ENCODE results near the gene ARHGAP27. TPM values are rescaled to one million over a fixed set of nuclear protein-coding genes. Genes with fewer than 3 reads are reported as not detected.
A peak's percentile ranks its signal among the peaks of the same experiment; 100 is the strongest.

ARHGAP27 gene
- total RNA-seq, 2 experiments from 2014 or later: 55.5 to 56.8 TPM

DNA sequence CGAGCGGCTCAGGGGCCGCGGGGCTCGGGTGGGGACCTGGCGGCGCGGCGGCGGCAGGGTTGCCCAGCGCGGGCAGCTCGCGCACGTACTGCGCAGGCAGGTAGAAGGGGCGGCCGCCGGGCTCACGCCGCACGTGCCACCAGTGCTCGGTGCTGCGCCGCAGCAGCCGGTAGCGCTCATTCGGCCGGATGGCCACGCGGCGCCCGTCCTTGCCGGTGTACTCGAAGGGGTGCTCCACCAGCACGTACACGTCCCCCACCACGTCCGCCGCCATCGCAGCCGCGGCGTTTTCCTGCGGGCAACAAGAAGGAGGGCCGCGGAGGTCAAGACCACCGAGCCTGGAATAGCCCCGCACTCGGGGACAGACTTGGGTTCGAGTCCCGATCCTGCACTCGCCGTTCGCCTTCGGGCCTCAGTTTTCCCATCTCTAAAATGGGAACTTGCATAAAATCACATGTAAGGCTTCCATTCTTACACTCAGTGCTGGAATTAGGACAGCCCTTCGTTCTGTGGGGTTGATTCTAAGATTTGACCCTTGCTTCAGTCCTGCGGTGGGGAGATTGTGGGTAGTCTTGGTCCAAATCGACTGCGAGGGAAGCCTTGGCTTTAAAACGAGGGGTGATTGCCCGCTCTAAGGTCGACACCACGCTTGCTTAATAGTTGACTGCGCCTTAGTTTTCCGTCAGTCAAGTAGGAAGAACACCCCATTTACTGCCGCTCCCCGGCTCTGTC, 2.5 kb downstream of the ARHGAP27 start:
- no peaks in the 10 kb centered on the region for H3K9me3 ChIP-seq (ENCODE audit: low read length)
- H3K9me2 ChIP-seq (ENCODE audit: insufficient read depth, low read length): no peaks in the 10 kb centered on the region
- BruUV-seq (replicated peaks): no TSS peak
- TF ChIP-seq, protein P1, sequence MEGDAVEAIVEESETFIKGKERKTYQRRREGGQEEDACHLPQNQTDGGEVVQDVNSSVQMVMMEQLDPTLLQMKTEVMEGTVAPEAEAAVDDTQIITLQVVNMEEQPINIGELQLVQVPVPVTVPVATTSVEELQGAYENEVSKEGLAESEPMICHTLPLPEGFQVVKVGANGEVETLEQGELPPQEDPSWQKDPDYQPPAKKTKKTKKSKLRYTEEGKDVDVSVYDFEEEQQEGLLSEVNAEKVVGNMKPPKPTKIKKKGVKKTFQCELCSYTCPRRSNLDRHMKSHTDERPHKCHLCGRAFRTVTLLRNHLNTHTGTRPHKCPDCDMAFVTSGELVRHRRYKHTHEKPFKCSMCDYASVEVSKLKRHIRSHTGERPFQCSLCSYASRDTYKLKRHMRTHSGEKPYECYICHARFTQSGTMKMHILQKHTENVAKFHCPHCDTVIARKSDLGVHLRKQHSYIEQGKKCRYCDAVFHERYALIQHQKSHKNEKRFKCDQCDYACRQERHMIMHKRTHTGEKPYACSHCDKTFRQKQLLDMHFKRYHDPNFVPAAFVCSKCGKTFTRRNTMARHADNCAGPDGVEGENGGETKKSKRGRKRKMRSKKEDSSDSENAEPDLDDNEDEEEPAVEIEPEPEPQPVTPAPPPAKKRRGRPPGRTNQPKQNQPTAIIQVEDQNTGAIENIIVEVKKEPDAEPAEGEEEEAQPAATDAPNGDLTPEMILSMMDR (conservative IDR thresholded peaks at IDR 0.05; ENCODE audit: low read length): no peak
- no peak for TF ChIP-seq EZH2phosphoT487 (IDR thresholded peaks at IDR 0.05; ENCODE audit: borderline replicate concordance, low read depth, low read length)
- H3K36me3 ChIP-seq (ENCODE audit: insufficient read depth, low read length): no peaks in the 10 kb centered on the region
- H2AFZ ChIP-seq (ENCODE audit: low read length): no peak overlapping the region
- intact Hi-C loops (cut with micrococcal nuclease; ENCODE audit: unreplicated experiment): no loop called here
- peak overlapping the region; percentile 73 for H3K4me2 ChIP-seq (ENCODE audit: low read length)
- H4K20me1 ChIP-seq (ENCODE audit: insufficient read depth, low read length): no peaks in the 10 kb centered on the region
- peaks cover 41% of the 10 kb centered on the region for H3K4me1 ChIP-seq (ENCODE audit: insufficient read depth, low read length, poor library complexity, severe bottlenecking)
- no peaks in the 10 kb centered on the region for H3K79me2 ChIP-seq (ENCODE audit: insufficient read depth, low read depth, low read length)
- peak overlapping the region; percentile 61 for H3K4me3 ChIP-seq (ENCODE audit: low read depth, low read length, poor library complexity, severe bottlenecking)
- CTCF ChIA-PET (ENCODE audit: unreplicated experiment): no interaction called here
- POLR2A ChIA-PET: no interaction called here
- H3K27ac ChIP-seq (ENCODE audit: low read depth, low read length, poor library complexity, severe bottlenecking): no peak overlapping the region
- DNase-seq (ENCODE audit: low spot score): no peak

DNA sequence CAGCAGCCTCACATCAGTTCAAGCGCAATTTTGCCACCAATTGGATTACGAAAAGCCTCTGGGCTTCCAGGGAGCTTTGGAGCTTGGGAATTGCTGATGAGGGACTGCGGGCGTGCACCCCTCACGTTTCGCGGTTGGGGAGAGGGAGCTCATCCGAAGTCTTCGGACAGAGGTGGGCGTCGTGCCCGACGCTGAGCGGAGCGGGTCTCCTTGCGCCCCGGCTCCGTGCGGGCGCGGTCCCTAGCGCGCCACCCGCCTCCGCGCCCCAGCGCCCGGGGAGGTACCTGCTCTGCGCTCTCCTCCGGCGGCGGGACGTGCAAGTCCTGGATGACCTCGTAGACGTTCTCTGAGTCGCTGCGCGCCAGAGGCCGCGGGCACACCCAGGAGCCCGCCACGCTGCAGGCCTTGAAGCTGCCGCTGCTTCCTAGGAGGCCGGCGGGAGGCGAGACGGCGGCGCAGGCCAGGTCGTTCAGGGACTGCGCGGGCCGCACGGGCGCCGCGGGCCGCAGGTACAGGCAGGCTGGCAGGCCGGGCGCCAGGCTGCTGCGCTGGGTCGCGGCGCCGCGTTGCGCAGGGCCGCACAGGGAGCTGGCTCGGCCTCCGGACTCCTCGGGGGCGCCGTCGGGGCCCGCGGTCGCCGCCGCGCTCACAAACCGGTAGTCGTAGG, 3.2 kb downstream of the ARHGAP27 start:
- no peak for TF ChIP-seq EZH2phosphoT487 (IDR thresholded peaks at IDR 0.05; ENCODE audit: borderline replicate concordance, low read depth, low read length)
- TF ChIP-seq, protein P1 (conservative IDR thresholded peaks at IDR 0.05; ENCODE audit: low read length): no peak
- DNase-seq (ENCODE audit: low spot score): no peak
- ChIA-PET CTCF (ENCODE audit: unreplicated experiment) (no interaction called here), POLR2A (no interaction called here)
- Histone ChIP-seq H3K79me2 (ENCODE audit: insufficient read depth, low read depth, low read length) (no peaks in the 10 kb centered on the region), H4K20me1 (ENCODE audit: insufficient read depth, low read length) (no peaks in the 10 kb centered on the region), H3K9me3 (ENCODE audit: low read length) (no peaks in the 10 kb centered on the region), H3K4me1 (ENCODE audit: insufficient read depth, low read length, poor library complexity, severe bottlenecking) (peaks cover 41% of the 10 kb centered on the region), H3K36me3 (ENCODE audit: insufficient read depth, low read length) (no peaks in the 10 kb centered on the region), H3K27ac (ENCODE audit: low read depth, low read length, poor library complexity, severe bottlenecking) (peak overlapping the region; percentile 76), H3K9me2 (ENCODE audit: insufficient read depth, low read length) (no peaks in the 10 kb centered on the region), H3K4me2 (ENCODE audit: low read length) (peak overlapping the region; percentile 84), H2AFZ (ENCODE audit: low read length) (no peak overlapping the region), H3K4me3 (ENCODE audit: low read depth, low read length, poor library complexity, severe bottlenecking) (peak overlapping the region; percentile 49)
- intact Hi-C loops (cut with micrococcal nuclease; ENCODE audit: unreplicated experiment): no loop called here
- BruUV-seq (replicated peaks): no TSS peak

DNA sequence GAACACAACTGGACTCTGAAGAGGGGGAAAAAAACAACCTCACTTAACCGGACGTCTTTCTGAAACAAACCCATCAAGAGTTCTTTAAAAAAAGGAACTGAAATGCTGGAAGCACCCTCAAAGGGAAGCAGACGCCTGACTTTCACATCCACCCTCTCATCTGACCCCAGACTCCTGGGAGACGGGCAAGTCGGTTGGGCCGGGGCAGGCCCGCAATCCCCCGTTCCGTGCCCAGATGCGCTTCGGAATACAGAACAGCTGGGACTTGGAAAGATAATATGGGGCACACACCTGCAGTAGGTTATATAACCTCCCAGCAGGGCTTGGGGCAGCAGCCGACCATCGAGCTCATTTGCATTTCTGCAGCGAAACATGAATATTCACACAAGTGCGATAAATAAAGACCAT, 3.7 kb downstream of the ARHGAP27 start:
- ChIA-PET POLR2A (no interaction called here), CTCF (ENCODE audit: unreplicated experiment) (no interaction called here)
- no TSS peak for BruUV-seq (replicated peaks)
- Histone ChIP-seq H3K4me3 (ENCODE audit: low read depth, low read length, poor library complexity, severe bottlenecking) (peak overlapping the region; percentile 49), H4K20me1 (ENCODE audit: insufficient read depth, low read length) (no peaks in the 10 kb centered on the region), H3K79me2 (ENCODE audit: insufficient read depth, low read depth, low read length) (no peaks in the 10 kb centered on the region), H3K4me1 (ENCODE audit: insufficient read depth, low read length, poor library complexity, severe bottlenecking) (peaks cover 41% of the 10 kb centered on the region), H3K36me3 (ENCODE audit: insufficient read depth, low read length) (no peaks in the 10 kb centered on the region), H2AFZ (ENCODE audit: low read length) (peak overlapping the region; percentile 44; the same call in 1 of the 2 replicates), H3K27ac (ENCODE audit: low read depth, low read length, poor library complexity, severe bottlenecking) (peak overlapping the region; percentile 76), H3K9me3 (ENCODE audit: low read length) (no peaks in the 10 kb centered on the region), H3K9me2 (ENCODE audit: insufficient read depth, low read length) (no peaks in the 10 kb centered on the region), H3K4me2 (ENCODE audit: low read length) (peak overlapping the region; percentile 84)
- DNase-seq (ENCODE audit: low spot score): peak; percentile 60
- TF ChIP-seq EZH2phosphoT487 (IDR thresholded peaks at IDR 0.05; ENCODE audit: borderline replicate concordance, low read depth, low read length): no peak
- intact Hi-C loops (cut with micrococcal nuclease; ENCODE audit: unreplicated experiment): no loop called here

All from OCI-LY7 (cell line).